Mammary epithelial cell (primary cell): Measurements from ENCODE around the gene DYNC2H1.

Source experiments
- EZH2 ChIP-seq: IDR thresholded peaks from 2 replicates; pipeline ENCODE4 v1.6.1; 2012; ENCODE audit warnings: low read length, inconsistent platforms, borderline replicate concordance
- TF ChIP-seq, protein P1 (sequence below), 2 donors: IDR thresholded peaks in 1 of 2; conservative IDR thresholded peaks in 1 of 2; 2 replicates each; pipeline ENCODE4 v1.5.1; 2011 to 2012; ENCODE audit warnings: inconsistent platforms in 2 of 2, low read length in 2 of 2, mild to moderate bottlenecking in 2 of 2, control low read depth in 1 of 2, low read depth in 1 of 2; ENCODE audit not compliant: insufficient read depth in 1 of 2; ENCODE audit errors: extremely low read depth in 1 of 2

- TF ChIP-seq, protein P1, sequence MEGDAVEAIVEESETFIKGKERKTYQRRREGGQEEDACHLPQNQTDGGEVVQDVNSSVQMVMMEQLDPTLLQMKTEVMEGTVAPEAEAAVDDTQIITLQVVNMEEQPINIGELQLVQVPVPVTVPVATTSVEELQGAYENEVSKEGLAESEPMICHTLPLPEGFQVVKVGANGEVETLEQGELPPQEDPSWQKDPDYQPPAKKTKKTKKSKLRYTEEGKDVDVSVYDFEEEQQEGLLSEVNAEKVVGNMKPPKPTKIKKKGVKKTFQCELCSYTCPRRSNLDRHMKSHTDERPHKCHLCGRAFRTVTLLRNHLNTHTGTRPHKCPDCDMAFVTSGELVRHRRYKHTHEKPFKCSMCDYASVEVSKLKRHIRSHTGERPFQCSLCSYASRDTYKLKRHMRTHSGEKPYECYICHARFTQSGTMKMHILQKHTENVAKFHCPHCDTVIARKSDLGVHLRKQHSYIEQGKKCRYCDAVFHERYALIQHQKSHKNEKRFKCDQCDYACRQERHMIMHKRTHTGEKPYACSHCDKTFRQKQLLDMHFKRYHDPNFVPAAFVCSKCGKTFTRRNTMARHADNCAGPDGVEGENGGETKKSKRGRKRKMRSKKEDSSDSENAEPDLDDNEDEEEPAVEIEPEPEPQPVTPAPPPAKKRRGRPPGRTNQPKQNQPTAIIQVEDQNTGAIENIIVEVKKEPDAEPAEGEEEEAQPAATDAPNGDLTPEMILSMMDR (conservative IDR thresholded peaks at IDR 0.05 in 1 of 2, IDR thresholded peaks at IDR 0.05 in 1 of 2; ENCODE audit: extremely low read depth in 1 of 2, insufficient read depth in 1 of 2, low read depth in 1 of 2, low read length in 2 of 2): no peak
- TF ChIP-seq EZH2: no peak
Measured at GRCh38 chr11:103315248-103315647, 206.0 kb downstream of the DYNC2H1 start.
